ENCODE results near the gene TLE4. TPM values are rescaled to one million over a fixed set of nuclear protein-coding genes. Genes with fewer than 3 reads are reported as not detected.

TLE4 gene
- total RNA-seq, 1 donor from 2014 or later, result 9.6 TPM

DNA sequence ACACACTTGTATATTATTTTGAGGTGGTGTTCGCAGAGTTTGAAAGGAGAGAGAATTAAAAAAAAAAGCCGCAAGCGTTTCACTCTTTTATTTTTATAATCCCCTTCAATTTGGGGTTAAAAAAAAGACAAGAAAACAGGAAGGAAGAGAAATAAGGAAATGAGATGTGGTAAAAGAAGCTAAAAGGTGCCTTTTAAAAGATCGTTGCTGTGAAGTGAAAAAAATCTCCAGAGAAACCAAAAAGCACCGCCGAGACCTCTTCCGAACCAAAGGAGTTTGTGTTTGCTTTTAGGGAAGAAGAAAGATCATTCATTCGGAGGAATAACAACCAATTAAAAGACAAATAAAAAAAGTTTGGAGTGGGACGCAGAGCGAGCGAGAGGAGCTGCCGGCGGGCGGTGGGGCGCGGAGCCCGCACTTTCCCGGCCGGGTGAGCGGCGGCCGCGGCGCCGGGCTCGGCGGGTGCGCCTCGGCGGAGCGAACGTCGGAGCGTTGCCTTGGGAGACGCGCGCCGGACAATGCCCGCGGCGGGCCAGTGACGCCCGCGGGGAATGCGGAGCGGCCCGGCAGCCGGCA, 355 bp downstream of the TLE4 start:
- DNase-seq (ENCODE audit: low read depth, low spot score), result no peak

DNA sequence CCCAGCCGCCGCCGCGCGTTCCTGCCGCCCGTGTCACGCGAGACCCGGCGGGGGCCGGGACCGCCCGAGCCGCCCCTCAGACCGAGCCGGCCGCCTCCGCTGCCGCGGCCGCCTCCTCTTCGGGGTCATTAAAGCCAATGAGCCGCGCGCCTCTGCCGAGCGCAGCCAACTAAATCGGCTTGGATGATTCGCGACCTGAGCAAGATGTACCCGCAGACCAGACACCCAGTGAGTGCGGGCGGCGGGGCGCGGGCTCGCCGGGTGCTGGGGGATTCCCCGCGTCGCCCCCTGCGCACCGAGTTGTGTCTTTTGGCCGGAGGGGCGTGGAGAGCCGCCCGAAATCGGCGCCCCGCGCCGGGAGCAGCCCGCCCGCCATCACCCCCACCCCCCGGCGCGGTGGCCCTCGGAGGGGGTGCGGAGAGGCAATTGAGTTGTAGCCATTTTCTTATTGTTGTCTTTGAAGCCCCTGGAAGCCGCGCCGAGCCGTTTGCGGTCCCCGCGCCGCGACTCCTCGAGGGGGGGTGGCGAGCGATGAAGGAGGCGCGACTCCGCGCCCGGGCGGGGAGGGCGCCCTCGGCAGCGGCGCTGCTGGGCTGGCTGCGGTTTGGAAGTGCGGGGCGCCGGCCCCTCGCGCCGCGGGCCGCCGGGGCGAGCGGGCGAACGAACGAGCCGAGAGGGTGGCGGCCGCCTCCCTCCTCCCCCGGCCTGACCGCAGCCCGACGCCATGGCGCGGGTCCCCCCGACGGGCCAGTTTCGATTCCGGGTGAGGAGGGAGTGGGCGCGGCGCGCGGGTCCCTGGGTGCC, 1.0 kb downstream of the TLE4 start:
- DNase-seq (ENCODE audit: low read depth, low spot score), result no peak

- no peak for DNase-seq (ENCODE audit: low read depth, low spot score)
Observed at GRCh38 chr9:79573412-79573923, 1.7 kb downstream of the TLE4 start.

- DNase-seq (ENCODE audit: low read depth, low spot score), result no peak
Observed at GRCh38 chr9:79574136-79574535, 2.4 kb downstream of the TLE4 start.

DNA sequence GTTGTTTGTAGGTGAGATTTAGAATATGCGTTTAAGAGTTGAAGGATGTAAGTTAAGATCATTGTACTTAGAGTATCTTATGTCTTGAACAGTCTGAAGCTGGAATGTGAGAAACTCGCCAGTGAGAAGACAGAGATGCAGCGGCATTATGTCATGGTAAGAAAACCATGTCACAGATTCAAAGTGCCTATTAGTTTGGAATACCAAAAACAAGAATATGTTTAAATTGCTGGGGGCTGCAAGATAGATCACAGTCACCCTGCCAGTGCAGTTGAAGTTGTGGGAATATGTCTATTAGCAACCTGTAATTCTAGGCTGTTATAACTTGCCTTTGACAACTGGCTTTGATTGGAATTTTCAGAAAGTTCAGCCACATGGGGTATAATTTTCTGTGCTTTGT, 3.0 kb downstream of the TLE4 start:
- no peak for DNase-seq (ENCODE audit: low read depth, low spot score)

DNA sequence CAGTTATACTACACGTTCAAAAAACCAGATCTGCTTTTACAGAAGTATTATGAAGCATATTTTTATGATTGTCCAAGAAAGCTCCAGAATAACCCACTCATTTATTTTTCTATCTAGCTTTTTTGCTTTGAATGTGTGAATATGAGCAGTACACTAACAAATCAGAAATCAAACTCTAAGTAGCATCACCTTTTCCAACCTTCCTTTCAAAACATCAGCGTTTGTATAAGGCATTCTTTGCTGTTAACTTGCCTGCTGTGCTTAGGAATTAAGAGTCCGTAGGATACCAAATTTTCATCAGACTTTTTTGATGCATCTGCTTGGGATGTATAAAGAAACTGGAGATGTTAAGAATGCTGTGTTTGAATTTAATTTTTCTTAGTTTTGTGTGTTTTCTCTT, 3.8 kb downstream of the TLE4 start:
- no peak for DNase-seq (ENCODE audit: low read depth, low spot score)

GRCh38 chr9:79577969-79578723, 6.4 kb downstream of the TLE4 start:
- DNase-seq (ENCODE audit: low read depth, low spot score), result no peak

DNA sequence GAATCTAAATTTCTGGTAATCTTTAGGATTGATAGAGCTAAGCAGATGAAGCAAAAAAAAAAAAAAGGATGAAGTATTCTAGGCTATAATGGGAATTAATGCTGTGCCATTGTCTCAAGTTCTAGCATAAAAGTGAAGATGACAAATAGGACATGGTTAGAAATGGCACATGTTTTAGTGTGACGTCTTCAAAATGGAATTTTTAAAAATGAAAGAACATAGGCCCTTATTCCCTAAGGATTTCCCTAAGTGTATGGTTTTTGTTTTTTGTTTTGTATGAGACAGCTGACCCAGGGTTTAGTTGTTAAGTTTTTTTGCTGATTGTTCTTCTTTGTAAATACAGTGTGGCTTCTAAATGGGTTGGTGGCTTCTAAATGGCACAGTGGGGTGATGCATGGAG, 7.1 kb downstream of the TLE4 start:
- no peak for DNase-seq (ENCODE audit: low read depth, low spot score)

DNA sequence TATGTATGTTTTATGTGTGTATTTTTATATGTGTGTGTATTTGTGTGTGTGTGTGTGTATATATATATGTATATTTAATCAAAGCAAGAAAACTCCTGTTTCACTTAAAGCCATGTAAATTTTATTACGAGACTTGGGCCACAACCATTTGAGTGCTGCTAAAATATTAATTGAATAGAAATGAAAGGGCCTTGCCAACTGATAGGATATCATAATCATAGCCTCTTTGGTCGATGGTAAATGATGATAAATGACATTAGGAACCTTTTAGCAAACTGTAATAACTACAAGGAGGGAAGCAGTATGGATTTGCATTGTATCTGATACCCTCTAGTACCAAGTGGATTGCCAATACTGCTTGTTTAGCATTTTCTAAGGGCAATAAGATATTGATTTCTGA, 7.9 kb downstream of the TLE4 start:
- DNase-seq (ENCODE audit: low read depth, low spot score), result no peak

GRCh38 chr9:79580055-79580454, 8.3 kb downstream of the TLE4 start:
- no peak for DNase-seq (ENCODE audit: low read depth, low spot score)

DNA sequence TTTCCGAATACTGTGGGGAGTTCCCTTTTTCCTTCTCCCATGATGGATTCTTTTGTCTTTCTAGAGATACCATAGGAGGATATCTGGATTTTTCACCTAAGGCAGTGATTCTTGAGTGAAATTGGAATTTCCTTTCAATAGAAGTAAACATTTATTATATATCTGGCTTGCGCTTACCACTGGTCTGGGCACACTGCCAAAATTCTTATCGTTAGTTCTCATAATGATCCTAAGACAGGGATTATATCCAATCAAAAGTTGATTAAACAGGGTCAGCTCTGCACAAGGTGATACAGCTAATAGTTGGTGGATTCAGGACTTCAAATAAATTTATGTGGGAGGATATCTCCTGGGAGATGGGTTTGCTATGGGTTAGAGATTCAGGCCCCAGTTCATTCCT, 9.6 kb downstream of the TLE4 start:
- peak; percentile 46 for DNase-seq (ENCODE audit: low read depth, low spot score)

DNA sequence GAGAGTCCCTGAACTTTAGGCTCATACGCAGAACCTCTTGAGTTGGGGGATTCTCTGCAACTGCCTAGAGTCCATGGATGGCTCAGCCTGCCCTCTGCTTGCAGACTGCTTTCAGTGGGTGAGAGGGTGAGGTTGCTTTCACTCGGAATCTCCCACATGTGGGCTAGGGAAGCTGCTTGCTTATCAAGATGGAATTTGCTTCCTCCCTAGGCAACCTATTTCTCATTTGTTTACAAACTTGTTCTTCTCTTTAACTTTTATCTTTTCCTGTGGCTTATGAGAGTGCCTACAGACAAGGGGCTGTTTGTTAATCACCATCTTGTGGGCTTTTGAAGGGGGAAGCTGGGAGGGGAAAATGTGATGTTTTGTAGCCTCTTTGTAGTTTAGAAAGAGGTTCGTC, 10.0 kb downstream of the TLE4 start:
- DNase-seq (ENCODE audit: low read depth, low spot score), result peak; percentile 27

DNA sequence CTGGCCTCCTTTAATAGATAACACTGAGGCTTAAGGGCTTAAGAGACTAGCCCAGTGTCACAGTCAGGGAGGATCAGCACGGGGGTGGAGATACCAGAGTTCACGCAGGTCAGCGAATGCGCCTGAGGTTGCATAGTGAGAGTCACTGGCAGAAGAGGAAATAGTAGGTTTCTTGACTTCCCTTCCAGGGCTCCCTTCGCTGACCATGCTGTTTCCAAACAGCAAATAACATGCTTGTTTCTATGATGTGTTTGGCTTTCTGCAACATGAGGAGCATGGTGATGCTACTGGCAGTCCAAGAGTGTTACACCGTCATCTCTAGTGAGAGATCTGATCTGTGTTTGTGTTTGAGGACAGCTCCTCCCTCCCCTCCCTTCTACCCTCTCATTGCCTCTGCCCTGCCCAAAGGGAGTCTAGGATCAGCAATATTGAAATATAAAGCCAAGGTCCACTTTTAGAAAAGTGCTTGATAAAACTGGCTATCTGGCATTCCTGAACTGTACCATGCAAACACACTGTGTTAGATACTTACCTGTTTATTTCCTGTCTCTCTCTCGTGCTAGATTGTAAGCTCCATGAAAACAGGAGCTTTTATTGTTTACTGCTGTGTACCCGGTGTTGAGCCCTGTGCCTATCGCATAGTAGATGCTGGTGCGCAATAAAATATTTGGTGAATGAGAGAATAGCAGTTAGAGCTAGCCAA, 12.3 kb downstream of the TLE4 start:
- no peak for DNase-seq (ENCODE audit: low read depth, low spot score)

DNA sequence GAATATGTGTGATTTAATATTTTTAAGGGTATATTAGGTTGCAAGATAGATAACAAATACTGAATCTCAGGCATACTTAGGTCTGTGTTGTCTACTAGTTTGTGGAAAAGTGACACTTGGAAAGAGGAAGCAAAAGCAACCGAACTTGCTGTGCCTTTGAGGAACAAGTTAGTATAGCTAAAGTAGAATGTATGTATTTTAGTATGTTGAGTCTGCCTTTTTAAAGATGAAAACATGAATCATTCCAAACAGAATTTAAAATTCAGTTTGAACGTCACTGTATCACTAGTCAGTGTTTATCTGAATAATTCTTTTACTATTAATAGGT, 12.9 kb downstream of the TLE4 start:
- DNase-seq (ENCODE audit: low read depth, low spot score), result no peak

- no peak for DNase-seq (ENCODE audit: low read depth, low spot score)
Observed at GRCh38 chr9:79588488-79589223, 16.9 kb downstream of the TLE4 start.

GRCh38 chr9:79591458-79591857, 19.7 kb downstream of the TLE4 start:
- no peak for DNase-seq (ENCODE audit: low read depth, low spot score)

DNA sequence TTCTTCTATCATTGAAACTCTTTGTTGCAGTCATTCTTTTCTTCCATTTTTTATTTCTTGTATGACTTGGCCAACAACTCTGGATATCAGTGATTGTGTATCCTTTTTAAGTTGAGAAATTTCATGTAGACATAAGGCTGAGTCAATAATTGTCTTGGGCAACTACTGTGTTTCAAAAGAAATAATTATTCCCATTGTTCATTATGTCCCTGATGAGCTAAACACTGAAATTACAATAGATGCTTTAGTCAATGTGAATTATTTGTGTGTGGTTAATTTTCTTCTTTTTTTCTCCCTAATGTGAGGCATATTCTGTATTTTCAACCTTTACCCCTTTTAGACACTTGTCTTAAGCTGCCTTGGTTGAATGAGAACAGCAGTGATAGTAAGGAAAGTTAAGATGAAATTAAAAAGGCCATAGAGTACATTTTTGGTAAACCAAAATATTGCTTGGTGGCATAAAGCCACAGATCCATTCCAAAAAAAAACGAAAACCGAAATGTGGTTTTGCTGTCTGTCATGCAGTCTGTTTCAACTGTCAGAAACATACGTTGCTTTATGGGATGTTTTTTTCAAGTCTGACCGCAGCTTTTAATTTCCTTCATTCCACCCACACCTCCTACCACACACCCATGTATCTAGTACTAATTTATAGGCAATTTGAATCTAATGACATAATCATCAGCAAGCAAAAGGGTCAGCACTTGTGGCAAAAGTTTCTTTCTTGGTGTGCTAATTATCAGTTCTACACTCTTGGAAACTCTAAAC, 21.1 kb downstream of the TLE4 start:
- no peak for DNase-seq (ENCODE audit: low read depth, low spot score)

GRCh38 chr9:79598562-79599345, 27.0 kb downstream of the TLE4 start:
- DNase-seq (ENCODE audit: low read depth, low spot score), result no peak

DNA sequence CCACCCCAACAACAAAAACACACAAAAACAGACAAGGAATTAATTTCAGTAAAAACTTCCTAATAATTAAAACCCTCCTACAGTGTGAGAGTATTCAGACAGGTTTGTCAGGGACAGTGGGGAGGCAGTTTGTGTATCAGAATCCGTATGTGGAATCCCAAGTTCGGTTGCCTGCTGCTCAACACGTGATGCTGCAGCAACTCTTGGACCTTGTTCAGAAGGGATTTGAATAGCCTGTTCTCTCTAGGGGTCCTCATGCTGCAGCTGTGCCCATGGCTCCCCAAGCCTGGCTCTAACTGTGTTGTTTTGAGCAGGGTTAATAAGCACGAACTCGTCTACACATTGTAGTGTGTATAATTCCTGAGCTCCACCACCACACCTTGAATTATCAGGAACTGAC, 28.7 kb downstream of the TLE4 start:
- no peak for DNase-seq (ENCODE audit: low read depth, low spot score)
